Eye (tissue), 1 donor: Measurements from ENCODE around the gene RECQL5.
A peak's percentile ranks its signal among the peaks of the same experiment; 100 is the strongest.
"Not testable (repeated sequence)": the region's sequence is repeated elsewhere in the genome, so short reads cannot be mapped to it uniquely, and the experiment has no call there.

Experiments
- DNase-seq: peaks from one replicate; pipeline ENCODE4 v3.0.0-alpha.2; 2015

RECQL5 gene

GRCh38 chr17:75590314-75590761, 76.6 kb downstream of the RECQL5 start:
- DNase-seq, result no peak

- no peak for DNase-seq
Observed at GRCh38 chr17:75589919-75590303, 77.0 kb downstream of the RECQL5 start.

GRCh38 chr17:75589012-75589918, 77.7 kb downstream of the RECQL5 start:
- peak; percentile 98 for DNase-seq

DNA sequence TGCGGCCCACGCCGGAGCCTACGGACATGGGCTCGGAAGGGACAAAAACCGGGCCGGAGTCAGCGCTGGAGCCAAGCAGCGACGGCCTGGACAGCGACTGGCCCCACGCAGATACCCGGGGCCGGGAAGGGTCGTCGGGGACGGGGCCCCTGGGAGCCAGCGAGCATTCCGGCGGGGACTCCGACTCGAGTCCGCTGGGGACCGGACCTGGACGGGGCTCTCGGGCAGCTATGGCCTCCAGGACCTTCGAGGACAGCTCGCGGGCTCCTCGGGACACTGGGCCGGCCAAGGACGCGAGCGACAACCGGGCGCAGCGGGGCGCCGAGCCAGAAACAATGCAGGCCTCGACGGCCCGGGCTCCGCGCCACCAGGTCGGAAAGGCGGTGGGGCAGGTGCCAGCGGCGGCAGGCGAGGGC, 78.3 kb downstream of the RECQL5 start:
- DNase-seq, result peak; percentile 76

DNA sequence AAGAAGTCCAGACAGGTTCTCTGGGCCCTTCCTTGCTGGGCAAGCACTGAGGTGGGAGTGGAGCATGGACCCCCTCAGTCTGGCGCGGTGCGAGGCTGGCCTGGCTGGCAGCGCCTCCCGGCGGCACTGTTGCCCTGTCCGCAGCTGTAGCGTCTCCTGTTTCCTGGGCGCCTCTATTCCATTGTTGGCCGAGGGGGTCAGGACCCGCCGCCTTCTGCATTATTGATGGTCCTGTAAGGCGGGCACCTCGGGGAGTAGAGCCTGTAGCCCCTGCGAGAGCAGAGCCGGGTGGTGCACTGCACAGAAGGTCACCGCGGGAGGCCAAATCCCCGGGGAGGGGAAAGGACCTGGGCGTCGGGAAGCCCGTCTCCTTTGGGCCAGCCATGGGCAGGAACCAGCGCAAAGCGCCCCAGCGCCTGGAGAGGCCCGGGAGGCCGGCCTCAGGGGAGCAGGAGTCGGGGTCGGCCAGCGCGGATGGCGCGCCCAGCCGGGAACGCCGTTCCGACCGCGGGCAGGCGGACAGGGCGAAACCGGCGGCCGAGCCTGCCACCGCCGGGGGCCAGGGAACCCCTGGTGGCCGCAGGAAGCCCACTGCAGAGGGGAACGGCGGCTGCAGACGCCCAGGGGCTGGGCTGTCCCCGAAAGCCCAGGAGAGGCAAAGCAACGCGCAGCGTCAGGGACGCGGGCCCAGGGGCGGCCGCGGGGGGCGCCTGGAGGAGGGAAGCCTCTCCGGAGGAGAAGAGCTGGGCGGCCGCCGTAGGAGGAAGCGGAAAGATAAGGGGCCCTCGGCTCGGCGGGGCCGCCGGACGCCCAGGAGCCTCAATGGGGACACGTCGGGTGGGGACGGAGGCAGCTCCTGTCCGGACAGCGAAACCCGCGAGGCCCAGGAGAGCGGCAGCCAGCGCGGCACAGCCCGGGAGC, 79.0 kb downstream of the RECQL5 start, which contains the start of gene MYO15B:
Gene MYO15B (plus strand): TSS at position 126 of the 921 bp plus-strand sequence. CDS start 258 bp downstream, at position 384.
- peak; percentile 86 for DNase-seq

- DNase-seq, result no peak
Observed at GRCh38 chr17:75584849-75585175, 82.1 kb downstream of the RECQL5 start.

DNA sequence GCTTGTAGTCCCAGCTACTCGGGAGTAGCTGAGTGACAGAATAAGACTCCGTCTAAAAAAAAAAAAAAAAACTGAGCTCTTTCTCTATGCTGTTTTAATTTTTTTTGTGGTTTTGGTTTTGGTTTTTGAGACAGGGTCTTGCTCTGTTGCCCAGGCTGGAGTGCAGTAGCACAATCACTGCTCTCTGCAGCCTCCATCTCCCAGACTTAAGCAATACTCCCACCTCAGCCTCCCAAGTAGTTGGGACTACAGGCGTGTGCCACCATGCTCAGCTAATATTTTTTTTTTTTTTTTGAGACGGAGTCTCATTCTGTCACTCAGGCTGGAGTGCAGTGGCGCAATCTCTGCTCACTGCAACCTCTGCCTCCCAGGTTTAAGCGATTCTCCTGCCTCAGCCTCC, 83.8 kb downstream of the RECQL5 start:
- not testable (repeated sequence) for DNase-seq

- not testable (repeated sequence) for DNase-seq
Observed at GRCh38 chr17:75581121-75581725, 85.7 kb downstream of the RECQL5 start.
